Inflammatory macrophage (primary cell): ENCODE data around the gene MAGEL2.
A peak's percentile ranks its signal among the peaks of the same experiment; 100 is the strongest.

Source experiments
- DNase-seq, 2 donors: peaks; one replicate each; pipeline ENCODE4 v3.0.0-alpha.2; 2020 to 2022
- total RNA-seq, 18 experiments: gene quantifications; one replicate each; lab custom pipeline; 2026; ENCODE audit warnings: mixed read lengths in 6 of 18, inconsistent platforms in 2 of 18; lab: John Stamatoyannopoulos, UW

MAGEL2 gene
- 0 to 0.08 (median 0) reads per million in 18 experiments for total RNA-seq

DNA sequence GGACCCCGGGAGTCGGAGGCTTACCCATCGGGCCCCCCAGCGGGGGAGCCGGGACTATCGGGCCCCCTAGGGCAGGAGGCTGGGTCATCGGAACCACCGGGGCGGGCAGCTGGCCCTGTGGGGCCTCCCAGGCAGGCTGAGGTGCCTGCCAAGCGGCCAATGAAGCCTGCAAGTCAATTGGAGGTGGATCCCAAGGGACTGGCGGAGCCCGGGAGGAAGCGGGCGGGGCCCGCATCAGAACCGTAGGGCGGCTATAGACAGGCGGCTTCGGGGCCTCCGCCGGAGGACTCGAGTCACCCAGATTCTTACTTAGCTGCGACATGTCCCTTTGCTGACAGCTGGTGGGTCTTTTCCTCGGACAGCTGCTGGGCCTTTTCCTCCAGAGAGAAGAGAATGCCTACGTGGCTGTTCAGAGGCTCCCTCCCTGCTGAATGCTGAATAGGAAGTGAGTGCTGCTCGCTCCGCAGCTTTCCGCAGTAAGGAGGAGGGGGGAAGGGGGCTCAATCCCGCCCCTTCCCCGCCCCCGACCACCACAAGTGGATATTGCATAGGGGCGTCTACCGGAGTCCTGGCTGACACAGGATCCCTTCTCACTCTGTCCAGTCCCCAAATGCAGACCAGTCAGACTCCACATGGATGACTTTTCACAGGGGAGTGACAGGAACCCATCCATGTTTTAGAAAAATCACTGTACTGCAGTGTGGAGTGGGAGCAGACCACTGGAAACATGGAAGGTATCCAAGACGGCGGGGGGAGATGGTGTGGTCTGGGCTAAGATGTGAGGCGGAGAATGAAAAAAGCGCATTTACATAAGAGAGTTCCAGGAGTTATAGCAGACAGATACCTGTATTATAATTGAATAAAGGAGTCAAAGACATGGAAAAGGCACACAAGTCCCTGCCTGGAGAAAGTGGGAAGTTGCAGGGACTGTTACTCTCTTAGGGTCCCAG is at the start of gene MAGEL2:
Gene MAGEL2 (minus strand): TSS at position 447 of the 950 bp plus-strand sequence. CDS start 125 bp downstream, at position 322.
- DNase-seq = no peak

DNA sequence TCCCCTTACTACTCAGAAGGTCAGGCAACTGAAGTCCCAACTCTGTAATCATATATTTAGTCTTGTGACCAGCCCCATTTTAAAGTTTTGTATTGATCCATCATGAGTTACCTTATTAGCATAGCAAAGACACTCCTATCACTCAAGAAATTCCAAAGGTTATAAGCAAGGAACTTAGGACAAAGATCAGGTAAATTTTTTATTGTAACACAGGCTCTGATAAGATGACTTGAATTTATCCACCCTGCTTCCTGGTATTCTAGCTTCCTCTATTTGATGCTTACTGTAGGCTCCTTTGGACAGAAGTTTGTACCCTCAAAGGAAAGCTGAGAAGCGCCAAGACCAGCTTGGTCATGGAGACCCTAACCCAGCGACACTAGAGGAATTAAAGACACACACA is 47.6 kb upstream of the MAGEL2 start:
- DNase-seq = no peak

DNA sequence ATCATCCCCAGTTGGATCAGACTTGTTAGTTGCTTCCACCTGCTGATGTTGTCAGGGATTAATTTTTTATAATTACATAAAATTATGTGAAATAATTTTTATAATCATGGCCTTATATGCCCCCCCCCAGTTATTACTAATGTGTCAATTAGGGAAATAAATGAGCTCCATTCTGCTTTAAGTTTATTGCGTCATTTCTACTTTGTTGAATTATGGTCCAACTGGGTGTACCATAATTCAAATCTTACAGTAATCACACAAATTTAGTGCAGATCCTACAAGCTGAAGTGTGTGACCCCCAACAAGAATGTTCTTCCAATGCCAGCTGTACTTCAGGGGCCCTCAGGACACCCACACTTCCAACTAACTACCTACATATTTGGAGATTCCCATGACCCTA is 46.9 kb upstream of the MAGEL2 start:
- no peak for DNase-seq

DNA sequence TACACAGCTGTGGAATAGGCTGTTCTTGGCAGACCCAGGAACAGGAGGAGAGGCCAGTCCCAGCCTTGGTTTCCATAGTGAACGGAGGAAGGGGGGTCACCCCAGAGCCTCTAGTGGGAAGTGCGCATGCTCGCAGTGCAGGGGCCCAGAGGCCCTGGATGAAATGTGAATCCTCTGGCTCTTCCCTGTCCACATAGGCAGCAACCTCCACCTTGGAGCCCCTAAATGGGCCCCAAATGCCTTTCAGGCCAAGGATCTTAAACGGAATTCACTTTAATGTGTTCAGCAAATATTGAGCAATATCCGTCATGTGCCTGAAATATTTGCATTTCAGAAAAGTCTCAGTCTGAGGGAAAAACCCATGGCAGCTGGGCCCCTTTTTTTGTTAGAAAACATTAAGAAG is 42.8 kb upstream of the MAGEL2 start:
- DNase-seq = no peak

DNA sequence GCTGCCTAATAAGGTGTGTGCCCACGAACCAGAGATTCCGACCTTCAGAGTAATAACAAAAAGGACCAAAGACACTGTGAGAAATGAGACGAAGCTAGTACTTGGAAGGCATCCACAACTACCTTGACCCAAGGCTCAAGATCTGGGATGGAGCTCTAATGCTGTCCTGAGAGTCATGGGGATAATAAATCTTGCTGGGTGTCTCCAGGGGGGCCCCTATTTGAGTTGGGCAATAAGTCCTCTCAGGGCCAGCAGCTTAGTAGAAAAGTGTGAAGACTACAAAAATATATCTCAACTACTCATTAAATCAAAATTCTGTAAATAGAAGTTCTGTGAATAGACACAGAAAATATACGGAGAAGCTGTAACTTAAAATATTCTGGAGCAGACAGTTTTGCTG is 42.3 kb upstream of the MAGEL2 start:
- no peak for DNase-seq

DNA sequence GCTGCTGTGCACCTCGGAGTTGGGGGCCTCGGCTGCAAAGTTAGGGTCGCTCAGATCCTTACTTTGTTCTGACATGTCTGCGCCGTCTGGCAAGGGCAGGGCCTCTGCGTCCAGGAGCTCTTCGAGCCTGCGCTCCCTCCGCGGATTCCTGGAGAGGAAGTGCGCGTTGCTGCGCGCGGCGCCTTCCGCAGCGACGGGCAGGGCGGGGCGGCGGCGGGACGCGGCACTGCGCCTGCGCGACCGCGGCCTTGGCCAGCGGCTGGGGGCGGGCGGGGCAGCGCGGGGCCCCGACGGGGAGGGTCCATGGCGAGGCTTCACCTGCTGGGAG is 39.4 kb upstream of the MAGEL2 start, which contains the start of gene NDN:
Gene NDN (minus strand): TSS at position 163 of the 328 bp plus-strand sequence. CDS start 88 bp downstream, at position 75.
- peak; percentile 15 to 35 for DNase-seq

DNA sequence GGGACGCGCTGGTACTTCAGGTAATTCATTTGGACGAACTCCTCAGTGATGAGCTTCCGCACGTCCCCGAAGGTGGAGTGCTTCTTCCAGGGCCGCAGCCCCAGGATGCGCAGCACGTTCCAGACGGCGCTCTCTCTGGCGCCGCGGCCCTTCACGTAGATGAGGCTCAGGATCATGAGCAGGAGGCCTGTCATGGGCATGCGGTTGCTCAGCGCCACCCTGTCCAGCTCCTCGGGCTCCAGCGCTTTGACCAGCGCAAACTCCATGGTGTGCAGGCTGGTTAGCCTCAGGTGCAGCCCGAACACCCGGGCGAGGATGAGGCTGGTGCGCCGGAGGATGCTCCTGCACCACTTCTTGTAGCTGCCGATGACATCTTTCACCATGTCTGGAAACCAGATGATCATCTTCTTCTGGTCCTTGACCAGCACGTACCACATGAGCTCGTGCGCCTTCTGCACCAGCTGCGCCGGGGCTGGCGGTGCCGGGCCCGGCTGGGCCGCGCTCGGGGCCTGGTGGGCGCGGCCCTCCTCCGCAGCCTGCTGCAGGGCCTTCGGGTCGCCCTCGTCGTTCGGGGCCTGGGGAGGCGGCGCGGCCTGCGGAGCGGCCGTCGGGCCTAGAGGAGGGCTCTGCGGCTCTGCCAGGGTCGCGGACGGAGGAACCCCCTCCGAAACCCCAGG is 38.9 kb upstream of the MAGEL2 start:
- DNase-seq = no peak

DNA sequence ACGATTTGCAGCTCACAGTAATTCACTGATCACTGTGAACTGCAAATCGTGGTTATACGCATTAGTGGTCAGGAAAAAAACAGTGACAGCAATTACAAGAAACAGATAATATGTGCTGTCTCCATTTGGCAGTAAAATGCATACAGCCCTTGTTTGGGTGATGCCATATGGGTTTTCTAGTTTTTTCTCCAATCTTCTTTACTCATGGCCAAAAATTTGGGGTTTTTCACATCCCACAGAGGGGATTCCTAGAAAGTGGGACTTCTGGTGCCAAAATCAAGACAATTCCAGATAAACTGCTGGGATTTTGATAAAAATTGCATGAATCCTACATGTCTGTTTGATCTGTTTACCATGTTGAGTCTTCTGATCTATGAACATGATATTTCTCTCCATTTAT is 23.8 kb upstream of the MAGEL2 start:
- no peak for DNase-seq

DNA sequence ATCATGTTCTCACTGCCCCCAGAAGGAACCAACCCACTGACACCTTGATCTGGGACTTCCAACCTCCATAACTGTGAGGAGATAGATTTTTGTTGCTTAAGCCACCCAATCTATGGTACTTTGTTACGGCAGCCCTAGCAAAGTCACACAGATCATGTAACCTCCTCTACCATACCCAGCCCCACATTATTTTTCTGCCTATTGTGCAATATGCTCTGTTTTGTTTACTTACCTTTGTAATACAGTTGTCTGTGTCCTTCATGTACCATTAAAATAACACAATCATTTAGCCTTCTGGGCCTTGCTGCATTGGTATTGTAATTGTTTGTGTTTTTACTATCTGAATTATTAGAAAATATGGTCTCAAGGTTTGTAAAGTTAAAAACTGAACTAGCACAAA is 23.3 kb upstream of the MAGEL2 start:
- DNase-seq = no peak

DNA sequence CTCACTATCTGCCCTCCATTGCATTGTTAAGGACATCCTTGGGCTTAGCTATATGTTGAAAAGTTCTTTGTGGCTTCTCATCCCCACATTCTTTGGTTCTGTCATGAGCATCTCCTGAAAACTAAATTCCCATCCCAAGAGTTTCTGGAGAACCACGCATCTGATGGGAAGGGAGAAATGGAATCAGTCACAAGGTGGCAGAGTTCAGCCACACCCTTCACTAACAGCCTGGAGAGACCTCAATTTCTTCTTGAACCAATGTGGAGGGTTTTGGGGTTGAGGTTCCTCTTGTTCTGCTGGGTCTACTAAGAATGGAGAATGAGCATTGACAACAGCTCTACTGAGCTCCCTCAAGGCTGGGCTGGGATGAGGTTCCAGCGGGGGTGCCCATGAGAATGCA is 15.6 kb upstream of the MAGEL2 start:
- DNase-seq = no peak

DNA sequence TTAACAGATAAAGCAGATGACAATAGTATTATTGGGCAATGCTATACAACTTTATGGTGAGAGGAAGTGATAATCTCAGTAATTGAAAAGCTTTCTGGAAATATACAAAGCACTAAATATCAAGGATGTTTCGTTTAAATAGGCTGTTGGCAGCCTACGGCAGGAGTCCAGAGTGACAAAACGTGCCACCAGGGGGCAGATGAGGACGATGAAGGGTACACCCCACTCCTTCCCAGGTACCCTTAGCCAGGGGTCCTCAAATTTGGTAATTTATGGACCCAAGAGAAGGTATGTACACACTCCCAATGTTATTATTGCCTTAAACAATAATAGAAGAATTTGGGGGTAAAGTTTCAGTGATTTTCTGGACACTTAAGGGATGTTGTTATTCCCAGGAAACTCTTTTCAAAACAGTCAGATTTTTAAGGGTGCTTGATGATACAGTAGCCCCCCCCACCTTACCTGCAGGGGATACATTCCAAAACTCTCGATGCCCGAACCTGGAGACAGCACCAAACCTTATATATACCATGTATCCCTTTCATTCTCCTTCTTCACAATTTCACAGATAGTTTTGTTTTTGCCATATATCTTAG is 1.4 kb upstream of the MAGEL2 start:
- no peak for DNase-seq

DNA sequence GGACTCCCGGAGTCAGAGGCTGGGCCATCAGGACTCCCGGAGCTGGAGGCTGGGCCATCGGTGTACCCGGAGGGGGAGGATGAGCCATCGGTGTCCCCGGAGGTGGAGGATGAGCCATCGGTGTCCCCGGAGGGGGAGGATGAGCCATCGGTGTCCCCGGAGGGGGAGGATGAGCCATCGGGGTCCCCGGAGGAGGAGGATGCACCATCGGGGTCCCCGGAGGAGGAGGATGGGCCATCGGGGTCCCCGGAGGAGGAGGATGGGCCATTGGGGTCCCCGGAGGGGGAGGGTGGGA is 719 bp downstream of the MAGEL2 start:
- DNase-seq = no peak

DNA sequence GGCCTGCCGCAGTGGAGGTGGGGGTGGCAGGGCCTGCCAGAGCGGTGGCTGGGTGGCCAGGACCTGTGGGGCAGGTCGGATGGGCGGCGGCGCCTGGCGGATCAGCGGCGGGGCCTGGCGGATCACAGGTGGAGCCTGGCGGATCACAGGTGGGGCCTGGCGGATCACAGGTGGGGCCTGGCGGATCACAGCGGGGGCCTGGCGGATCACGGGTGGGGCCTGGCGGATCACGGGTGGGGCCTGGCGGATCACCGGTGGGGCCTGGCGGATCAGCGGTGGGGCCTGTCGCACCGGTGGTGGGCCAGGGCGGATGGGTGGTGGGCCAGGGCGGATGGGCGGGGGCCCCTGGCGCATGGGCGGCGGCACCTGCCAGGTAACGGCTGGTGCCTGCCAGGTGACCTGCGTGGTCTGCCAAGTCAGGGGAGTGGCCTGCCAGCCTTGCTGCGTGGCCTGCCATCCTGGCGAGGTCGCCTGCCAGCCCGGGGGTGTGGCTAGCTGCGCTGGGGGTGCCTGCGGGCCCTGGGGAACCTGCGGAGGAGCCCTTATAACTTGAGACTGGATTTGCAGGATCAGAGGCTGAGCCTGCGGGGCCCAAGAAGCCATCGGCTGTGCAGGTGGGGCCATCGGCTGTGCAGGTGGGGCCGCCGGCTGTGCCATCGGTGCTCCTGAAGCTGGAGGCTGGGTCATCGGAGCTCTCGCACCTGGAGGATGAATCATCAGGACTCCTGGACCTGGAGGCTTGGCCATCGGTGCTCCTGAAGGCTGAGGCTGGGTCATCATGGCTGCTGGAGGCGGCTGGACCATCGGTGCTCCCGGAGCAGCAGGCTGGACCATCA is 1.3 kb downstream of the MAGEL2 start:
- DNase-seq = no peak

DNA sequence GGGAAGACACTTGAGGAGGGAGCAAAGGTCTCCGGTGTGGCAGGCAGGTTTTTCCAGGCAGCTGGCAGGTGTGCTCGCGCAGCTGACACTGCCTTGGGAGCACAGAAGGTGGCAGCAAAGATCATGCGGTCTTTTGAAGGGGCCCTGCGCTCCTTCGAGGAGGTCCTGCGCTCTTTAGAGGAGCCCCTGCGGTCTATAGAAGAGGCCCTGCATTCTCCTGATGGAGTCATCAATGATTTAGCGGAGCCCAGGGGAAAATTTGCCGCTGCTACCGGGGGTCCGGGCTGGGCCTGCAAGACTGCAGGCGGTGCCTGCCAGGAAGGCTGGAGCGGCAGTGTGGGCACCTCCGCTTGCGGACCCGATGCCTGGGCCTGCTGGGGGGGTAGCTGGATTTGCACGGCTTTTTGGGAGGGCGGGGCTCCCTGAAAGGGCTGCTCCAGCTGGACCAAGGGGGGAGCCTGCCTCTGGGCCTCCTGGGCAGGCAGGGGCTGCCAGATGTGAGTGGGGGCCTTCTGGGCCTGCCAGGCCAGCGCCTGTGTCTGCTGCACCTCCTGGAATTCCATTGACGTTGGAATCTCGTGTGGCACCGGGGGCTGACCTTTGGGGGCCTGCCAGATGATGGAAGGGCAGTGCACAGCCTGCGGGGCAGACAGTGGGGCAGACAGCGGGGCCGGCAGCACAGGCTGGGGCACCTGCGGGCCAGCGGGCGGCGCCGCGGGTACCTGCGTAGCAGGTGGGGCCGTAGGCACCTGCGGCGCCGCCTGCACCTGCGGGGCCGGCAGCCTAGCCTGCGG is 2.1 kb downstream of the MAGEL2 start:
- DNase-seq = no peak

DNA sequence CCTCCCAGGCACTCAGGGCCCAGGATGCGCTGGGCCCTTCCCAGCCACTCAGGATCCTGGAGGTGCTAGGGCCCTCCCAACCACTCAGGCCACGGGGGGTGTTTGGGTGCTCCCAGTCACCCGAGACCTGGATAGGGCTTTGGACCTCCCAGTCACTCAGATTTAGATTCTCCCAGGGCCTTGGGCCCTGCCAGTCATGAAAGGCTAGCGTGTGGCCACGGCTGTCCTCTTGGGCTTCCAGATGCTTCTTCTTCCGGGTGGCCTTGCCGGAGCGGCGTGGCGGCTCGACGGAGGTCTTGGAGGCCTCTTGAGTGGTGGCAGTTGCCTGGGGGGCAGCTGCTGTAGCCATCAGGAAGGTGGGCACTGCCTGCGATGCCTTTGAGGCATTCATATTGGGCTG is 2.8 kb downstream of the MAGEL2 start:
- DNase-seq = no peak

DNA sequence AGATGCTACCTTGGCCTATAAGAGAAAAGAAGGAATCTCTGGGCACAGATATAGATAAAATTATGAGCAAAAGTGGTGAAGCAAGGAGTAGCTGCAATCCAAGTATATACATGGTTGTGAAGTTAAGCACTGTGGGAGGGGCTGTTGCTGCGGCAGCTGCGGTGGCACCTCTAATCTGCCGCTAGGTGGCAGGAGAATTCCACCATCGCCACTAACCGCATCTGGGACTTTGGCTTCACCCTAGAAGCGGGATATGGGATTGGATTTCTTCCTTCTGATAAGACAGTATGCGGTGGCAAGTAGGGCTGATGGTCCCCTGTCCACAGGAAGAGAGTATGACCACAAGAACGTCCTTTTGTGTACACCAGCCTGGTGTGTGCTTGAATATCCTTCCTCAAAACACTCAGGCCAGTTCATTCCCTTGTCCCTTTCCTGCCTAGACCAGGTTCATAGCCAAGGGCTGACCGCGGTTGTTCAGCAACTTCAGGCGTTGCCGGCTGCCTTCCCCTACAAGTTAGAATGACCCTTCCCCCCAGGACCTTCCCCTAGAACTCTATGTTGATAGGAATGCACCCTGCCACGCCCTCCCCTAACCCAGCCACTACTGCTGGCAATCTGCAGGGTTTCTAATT is 5.1 kb downstream of the MAGEL2 start:
- peak; percentile 35 to 62 for DNase-seq

DNA sequence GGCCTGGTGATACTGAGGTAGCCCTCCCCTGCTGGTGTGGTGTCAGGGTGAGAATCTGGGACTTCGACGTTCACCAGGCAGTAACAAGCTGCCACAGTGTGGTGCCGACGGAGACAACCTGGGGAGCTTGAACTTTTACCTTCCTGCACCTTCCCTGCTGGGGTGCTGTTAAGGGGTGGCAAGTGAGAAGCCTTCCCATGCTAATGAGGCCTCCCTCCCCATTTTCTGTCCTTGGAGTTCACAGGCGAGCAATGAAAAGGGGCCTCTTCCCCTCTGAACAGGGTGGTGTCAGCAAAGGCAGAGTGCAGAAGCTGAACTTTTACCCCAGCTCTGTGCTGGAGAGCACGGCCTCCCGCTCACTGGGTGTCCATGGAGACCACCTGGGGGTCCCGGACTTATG is 13.5 kb downstream of the MAGEL2 start:
- no peak for DNase-seq

DNA sequence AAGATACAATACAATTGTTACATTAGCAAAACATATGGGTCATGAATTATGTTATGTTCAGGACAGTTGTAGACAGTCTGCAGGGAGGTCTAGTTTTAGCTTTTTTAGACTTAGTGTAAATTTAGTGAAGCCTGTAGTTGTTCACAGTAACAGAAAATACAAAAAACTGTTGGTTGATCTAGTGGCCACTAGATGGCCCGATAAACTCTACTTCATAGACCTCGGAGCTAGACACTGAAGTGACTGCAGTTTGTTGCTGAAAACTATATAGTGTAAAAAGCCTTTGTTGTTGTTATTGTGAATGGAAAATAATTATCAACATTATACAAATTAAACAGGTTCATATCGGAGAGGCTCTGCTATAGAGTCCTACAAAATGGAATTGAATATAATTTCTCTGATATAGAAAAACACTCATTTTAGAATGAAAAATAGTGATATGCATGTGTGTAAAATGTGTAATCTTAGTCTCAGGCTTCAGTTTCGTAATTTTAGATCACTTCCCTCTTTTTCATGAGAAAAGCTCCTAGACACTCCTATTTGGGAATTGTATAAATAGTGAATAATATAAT is 18.3 kb downstream of the MAGEL2 start:
- peak in 1 of 2 donors; percentile 2 for DNase-seq

DNA sequence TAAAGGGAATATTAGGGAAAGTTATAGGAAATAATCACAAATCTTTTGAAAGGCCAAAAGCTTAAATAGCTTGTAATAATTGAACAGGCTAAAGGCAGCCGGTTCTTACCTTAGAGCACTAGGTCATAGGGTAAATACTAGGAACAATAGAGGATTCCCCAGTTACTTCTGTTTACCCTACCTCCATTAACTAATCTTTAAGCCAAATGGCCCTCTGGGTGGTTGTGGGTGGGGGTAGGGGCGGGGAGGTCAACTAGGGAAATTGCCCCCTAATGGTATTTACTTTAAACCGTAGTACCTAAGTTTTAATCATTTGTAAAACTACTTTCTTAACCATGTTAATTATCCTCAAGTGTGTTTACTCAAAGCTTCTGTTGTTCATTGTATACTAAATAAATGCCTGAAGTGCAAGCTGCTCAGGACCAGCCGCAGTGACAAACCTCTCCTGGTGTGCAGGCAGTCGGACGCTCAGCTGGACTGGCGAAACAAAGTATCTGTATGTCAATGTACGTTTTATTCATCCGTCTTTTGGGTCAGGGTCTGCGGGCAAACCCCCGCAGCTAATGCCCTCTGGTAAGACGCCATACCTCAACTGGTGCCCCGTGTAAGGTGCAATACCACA is 18.9 kb downstream of the MAGEL2 start:
- DNase-seq = no peak

DNA sequence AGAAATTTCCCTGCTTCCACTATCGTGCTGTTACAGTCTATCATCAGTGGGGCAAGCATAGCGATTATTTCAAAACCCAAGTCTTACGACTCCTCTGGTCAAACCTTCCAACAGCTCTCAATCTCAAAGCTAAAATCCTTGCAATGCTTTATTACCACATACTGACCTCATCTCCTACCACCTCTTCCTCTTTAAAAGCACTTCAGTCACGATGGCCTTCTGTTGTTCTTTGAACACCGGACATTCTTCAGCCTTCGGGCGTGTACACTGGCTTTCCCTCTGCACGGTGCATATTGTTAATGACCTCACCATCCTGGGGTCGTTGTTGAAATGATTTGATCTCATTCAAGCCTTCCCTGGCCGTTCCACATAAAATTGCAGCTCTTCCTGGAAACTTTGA is 31.1 kb downstream of the MAGEL2 start:
- DNase-seq = no peak

DNA sequence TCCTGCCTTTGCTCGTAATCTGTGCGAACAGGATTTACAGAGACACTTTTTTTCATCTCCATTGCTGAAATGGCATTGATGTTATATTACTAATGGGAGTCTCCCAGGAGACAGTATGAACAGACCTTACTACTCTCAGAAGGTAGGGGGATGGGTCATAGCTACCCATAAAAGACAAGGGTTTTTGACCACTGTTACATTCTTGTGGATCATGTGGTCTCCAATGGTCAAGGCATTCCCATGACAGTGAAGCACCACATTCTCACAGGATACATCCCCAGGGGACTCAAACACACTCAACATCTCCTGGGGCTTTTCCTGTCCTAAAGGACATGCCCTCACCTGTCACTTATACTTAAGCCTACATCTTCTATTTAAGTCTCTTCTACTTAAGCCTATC is 41.4 kb downstream of the MAGEL2 start:
- no peak for DNase-seq
